GF-D8 (cell line): ENCODE results near the gene ZNF738.

Source experiments
- DNase-seq: peaks from one replicate; lab custom pipeline; 2025; lab: John Stamatoyannopoulos, UW

Gene ZNF738

GRCh38 chr19:21423057-21424041 is 64.5 kb downstream of the ZNF738 start:
- DNase-seq, result no peak
